HG03378 (cell line): ENCODE measurements around the gene SEZ6L2.
"Not testable (repeated sequence)": the region's sequence is repeated elsewhere in the genome, so short reads cannot be mapped to it uniquely, and the experiment has no call there.

Source experiments
- ATAC-seq: cut with Tn5 transposase; IDR thresholded peaks from one replicate; pipeline ENCODE4 v1.9.1; 2021; ENCODE audit warnings: mild to moderate bottlenecking, moderate library complexity; ENCODE audit not compliant: unreplicated experiment

SEZ6L2 gene

DNA sequence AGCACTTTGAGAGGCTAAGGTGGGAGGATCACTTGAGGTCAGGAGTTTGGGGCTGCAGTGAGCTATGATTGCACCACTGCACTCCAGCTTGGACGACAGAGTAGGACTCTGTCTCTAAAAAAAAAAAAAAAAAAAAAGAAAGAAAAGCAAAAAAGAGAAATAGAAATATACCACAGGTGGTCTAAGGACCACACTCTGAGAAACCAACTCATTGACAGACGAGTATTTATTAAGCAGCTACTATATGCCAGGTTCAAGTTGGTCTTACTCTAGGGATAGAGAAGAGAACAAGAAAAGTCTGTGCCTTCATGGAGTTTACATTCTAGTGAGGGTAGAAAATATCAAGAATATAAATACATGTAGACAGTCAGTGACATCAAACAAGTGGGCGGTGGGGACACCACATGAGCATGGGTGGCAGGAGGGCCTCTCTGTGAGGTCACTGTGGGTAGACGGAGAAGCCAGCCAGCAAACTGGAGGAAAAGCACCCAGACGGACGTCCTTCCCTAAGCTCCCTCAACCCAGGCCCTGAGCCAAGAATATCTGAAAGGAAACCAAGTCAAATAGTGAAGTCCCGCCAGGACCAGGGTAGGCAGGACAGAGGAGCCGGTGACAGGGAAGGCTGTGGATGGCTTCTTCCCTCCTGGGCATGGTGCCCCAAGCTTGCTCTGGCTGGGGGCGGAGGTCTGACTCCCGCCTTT, 41.1 kb downstream of the SEZ6L2 start:
- no peak for ATAC-seq

DNA sequence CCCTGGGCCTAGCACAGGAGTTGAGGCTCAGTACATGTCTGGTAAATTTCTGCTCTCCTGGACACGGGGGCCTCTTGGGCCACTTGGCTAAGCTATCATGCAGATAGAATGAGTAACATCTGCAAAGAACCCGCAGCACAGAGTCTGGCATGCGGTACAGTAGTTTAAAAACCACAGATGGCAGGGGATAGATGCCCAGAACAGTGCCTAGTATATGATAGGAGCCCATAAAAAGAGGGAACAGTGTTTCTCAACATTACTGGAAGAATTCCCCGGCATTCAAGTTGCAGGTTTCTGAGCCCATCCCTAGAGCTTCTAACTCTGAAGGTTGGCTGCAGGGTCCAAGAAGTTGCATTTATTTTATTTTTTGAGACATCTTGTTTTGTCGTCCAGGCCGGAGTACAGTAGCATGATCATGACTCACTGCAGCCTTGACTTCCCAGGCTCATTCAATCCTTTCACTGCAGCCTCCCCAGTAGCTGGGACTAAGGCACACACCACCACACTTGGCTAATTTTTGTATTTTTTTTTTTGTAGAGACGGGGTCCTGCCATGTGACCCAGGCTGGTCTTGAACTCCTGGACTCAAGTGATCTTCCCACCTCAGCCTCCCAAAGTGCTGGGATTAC, 42.1 kb downstream of the SEZ6L2 start:
- ATAC-seq = no peak

DNA sequence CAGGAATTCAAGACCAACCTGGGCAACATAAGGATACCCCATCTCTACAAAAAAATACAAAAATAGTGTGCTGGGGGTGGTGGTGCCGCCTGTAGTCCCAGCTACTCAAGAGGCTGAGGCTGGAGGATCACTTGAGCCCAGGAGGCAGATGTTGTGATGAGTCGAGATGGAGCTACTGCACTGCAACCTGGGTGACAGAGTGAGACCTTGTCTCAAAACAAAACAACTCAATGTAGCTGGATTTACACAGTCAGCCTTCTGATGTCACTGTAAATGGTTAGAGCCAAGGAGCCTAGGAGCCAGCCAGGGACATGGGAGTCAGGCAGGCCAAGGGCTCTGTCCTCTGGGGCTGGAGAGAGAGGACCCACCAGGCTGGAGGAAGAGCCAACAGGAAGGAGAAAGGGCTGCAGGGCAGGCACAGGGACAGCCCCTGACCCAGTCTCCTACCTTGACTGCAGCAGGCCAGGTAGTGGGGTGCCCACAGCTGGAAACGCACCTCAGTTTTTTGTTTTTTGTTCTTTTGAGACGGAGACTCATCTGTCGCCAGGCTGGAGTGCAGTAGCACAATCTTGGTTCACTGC, 44.7 kb downstream of the SEZ6L2 start:
- no peak for ATAC-seq

DNA sequence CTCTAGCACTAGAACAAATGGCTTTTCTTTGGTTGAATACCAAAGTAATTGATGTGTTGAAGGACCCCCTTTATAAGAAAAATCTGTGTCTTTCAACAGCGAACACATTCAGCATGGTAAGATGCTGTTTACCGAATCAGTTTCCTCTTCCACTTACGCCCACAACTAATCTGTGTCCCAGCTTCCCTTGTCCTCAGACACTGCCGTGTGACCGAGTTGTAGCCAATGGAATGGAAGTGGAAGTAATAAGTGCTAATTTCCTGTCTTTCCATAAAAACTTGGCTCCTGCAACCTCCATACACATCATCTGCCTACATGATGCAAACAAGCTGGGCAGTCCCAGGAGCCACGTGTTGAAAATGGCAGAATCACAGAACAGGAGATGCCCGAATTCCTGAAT, 46.7 kb downstream of the SEZ6L2 start:
- ATAC-seq = no peak

DNA sequence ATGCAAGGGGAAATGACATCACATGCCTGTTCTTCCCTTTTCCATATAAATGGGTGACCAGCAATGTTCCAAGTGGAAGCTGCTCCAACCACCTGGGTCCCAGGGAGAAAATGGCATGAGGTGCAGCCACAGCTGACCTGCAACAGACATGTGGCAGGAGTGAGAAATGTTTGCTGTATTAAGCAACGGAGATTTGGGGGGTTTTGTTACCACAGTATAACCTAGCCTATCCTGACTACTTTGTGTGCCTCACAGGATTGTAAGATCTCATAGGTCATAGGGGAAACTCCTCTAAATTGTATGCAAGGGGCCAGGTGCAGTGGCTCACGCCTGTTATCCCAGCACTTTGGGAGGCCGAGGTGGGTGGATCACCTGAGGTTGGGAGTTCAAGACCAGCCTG, 48.4 kb downstream of the SEZ6L2 start:
- ATAC-seq = no peak

DNA sequence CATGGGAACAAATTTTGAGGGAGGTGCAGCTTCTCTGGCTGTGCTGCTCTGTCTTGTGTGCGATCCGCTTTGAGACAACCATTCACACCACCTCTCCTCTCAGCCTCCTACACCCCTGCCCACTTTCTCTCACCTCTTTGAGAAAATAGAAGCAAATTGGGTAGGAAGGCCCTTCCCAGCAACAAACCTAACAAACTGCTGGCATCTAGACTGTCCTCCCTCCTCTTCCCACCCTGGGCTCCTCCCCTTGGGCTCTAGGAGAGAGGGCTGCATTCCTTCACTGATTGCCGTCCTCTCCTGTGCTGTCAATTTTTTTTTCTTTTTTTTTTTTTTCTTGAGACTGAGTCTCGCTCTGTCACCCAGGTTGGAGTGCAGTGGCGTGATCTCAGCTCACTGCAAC, 49.8 kb downstream of the SEZ6L2 start:
- ATAC-seq = no peak

DNA sequence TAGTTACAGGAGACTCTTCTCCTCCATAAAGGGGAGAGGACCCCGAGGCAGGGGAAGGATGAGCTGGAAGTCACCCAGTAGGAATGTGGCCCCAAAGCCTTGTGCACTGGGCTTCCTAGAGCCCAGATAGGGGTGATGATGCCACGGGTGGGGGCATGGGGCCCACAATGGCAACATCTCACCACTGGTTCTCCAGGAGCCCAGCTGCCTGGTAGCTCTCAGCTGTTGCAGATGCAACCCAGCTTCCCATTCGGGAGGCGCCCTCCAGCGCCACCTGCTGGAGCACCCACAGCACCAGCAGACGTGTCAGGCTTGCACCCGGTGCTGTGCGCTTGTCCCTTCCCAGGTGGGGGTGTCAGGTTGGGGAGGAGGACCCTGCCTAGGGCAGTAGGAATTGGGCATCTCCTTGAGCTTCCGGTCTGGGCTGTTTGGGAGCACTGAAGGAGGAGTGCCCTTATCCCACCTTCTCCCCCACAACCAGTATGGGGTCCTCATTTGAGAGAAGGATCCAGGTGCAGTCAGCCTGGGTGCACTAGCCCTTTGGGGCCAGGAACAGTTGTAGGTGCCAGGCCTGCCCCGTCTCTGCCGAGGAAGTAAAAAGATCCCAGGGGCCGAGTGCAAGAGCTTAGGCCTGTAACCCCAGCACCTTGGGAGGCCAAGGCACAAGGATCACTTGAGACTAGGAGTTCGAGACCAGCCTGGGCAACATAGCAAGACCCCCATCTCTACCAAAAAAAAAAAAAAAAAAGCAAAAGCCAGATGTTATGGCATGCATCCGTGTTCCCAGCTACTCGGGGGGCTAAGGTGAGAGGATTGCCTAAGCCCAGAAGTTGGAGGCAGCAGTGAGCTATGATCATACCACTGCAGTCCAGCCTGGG, 50.7 kb downstream of the SEZ6L2 start:
- no peak for ATAC-seq

DNA sequence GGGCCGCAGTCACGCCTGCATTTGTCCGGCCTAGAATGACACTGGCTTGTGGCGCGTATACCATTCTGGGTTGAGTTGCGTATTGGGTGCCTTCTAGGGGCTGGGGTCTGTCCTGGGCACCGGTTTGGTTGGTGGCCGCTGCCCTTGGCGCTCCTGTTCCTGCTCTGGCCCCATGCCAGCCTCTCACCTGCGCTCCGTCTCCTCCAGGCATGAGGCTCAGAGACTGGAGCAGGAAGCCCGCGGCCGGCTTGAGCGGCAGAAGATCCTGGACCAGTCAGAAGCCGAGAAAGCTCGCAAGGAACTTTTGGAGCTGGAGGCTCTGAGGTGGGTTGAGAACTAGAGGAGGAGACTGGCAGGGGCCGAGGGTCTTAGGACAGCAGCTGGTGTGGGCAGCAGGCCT, 53.7 kb downstream of the SEZ6L2 start:
- no peak for ATAC-seq

DNA sequence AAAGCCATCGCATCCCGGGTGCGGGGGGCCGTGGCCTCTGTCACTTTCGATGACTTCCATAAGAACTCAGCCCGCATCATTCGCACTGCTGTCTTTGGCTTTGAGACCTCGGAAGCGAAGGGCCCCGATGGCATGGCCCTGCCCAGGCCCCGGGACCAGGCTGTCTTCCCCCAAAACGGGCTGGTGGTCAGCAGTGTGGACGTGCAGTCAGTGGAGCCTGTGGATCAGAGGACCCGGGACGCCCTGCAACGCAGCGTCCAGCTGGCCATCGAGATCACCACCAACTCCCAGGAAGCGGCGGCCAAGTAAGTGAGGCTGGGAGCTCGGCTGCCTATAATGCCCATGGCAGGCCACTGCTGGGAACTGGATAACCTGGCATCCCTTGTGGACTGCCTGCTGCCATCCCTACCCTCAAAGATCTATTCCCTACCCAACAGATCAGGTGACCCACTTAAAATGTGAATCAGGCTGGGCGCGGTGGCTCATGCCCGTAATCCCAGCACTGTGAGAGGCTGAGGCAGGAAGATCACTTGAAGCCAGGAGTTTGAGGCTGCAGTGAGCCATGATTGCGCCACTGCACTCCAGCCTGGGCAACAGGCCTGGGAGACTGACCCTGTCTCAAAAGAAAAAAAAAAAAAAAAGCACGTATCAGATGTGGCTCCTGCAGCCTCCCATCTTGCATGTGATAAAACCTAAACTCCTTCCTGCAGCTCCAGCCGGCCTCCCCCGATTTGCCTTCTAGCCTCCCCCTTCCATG, 54.6 kb downstream of the SEZ6L2 start:
- no peak for ATAC-seq

DNA sequence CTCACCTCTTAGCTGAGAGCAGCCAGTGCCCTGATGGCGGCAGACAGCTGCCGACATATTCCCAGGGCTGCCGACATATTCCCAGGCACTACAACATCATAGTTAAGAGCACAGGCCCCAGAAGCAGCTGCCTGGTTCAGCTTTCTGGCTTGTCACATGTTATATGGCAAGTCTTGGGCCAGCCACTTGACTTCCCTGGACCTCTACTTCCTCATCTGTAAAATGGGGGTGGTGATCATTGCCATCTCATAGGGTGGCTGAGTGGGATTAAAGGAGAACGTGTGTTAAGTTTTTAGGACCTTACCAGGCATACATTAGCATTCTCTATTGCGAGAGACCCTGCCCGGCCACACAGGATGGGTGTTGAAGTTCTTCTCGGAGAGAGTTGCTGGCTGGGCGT, 55.4 kb downstream of the SEZ6L2 start:
- ATAC-seq = no peak

DNA sequence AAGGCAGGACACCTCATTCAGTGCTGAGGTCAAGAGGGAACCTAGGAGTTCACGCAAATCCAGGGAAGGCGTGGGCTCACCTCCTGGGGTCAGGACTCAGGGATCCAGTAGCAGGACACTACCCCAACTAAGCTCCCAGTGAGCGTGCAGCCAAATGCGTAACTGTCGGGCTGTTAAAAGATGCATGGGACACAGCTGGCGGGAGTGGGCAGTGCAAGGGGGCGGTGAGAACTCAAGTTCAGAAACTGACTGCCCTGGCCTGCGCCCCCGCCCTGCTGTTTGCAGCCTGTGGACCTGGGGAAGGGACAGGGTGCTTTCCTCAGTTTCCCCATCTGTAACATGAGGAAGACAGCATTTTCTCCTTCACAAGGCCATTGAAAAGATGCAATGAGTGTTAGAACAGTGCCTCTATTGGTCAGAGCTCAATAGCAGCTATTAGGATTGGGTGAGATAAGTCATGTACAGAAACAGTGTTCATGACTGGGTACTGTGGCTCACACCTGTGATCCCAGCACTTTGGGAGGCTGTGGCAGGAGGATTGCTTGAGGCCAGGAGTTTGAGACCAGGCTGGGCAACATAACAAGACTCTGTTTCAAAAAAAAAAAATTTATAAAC, 56.5 kb downstream of the SEZ6L2 start:
- no peak for ATAC-seq

DNA sequence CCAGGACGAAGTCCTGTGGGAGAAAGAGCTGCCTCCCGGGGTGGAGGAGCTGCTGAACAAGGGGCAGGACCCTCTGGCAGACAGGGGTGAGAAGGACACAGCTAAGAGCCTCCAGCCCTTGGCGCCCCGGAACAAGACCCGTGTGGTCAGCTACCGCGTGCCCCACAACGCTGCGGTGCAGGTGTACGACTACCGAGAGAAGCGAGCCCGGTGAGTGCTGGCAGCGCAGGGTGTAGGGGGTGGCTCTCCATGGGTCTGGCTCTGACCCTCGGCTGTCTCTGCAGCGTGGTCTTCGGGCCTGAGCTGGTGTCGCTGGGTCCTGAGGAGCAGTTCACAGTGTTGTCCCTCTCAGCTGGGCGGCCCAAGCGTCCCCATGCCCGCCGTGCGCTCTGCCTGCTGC, 57.7 kb downstream of the SEZ6L2 start:
- no peak for ATAC-seq

DNA sequence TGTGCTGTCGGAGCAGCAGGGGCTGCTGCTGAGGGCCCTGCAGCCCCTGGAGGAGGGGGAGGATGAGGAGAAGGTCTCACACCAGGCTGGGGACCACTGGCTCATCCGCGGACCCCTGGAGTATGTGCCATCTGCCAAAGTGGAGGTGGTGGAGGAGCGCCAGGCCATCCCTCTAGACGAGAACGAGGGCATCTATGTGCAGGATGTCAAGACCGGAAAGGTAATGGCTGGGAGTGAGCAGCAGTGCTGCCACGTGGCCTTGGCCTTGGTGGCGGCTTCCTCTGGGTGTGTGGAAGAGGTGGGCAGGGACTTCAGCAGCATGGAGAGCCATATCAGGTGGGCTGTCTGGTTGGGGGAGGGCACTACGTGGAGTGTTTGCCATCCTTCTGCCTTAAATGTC, 59.1 kb downstream of the SEZ6L2 start:
- ATAC-seq = no peak

DNA sequence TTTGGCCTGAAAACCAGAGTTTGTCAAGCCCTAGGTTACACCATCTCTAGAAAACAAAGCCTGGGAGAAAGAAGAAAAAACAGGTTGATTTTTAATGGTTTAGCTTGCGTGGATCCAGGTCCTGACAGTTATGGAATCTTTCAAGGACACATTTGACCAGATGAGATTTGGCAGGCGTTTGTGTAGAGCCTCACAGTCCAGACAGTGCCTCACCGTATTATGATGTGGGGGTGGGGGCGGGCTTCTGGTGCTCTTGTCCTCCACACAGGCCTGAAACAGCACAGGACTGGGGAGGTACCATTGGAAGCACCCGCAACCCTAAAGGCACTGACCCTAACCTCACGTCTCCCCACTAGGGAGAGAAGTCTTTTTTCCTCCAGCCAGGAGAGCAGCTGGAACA, 59.5 kb downstream of the SEZ6L2 start:
- ATAC-seq = no peak

DNA sequence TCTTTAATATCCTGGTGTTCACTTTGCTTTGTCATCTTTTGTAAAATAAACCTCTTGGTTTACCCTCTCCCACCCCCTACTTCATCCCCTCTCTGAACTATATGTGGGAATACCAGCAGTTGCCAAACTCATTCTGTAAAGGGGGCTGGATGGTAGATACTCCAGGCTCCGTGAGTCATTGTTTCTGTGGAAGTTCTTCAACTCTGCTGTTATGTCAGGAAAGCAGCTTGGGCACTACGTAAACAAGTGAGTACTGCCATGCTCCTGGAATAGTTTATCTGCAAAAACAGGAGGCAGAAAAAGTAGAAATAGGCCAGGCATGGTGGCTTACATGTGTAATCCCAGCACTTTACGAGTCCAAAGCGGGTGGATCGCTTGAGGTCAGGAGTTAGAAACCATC, 61.5 kb downstream of the SEZ6L2 start:
- no peak for ATAC-seq

DNA sequence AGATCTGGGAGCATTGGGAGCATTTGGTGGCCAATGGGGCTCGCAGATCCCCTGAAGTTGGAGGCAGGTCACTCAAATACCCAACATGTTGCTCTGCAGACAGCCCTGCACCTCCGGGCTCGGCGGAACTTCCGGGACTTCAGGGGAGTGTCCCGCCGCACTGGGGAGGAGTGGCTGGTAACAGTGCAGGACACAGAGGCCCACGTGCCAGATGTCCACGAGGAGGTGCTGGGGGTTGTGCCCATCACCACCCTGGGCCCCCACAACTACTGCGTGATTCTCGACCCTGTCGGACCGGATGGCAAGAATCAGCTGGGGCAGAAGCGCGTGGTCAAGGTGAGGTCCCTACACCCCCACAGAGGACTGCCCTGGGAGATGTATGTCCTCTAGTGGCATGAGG, 62.7 kb downstream of the SEZ6L2 start:
- ATAC-seq = no peak

DNA sequence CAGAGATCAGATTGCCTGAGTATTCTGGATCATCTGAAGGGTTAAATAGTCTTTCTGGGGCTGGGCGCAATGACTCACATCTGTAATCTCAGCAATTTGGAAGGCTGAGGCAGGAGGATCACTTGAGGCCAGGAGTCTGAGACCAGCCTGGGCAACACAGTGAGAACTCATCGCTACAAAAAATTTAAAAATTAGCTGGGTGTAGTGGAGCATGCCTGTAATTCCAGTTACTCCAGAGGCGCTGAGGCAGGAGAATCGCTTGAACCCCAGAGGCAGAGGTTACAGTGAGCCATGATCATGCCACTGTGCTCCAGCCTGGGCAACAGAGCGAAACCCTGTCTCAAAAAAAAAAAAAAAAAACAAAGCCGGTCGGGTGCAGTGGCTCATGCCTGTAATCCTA, 63.4 kb downstream of the SEZ6L2 start:
- ATAC-seq = no peak

DNA sequence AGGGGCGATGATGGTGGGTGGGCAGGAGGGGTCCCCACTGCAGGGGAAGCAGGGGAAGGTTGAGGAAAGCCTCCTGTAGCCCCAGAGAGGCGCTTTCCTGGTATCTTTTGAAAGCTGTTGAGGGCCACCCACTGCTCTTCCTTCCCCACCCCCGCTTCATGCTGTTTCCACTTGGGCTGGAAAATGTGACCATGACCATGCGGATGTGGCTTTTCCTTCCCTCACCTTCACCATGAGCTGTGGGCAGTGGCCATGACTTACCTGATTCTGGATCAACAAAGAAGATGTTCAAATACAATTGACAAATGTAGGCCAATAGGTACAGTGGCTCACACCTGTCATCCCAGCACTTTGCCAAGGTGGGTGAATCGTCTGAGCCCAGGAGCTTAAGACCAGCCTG, 65.3 kb downstream of the SEZ6L2 start:
- no peak for ATAC-seq

DNA sequence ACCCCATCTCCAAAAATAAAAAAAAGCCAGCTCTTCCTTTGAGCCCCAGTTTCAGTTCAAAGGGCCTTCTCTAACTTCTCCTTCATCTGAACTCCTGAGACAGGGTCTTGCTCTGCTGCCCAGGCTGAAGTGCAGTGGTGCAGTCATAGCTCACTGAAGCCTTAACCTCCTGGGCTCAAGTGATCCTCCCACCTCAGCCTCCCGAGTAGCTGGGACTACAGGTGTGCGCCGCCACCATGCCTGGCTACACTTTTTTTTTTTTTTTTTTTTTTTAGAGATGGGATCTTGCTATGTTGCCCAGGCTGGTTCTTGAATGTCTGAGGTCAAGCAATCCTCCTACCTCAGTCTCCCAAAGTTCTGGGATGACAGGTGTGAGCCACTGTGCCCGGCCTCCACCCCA, 66.1 kb downstream of the SEZ6L2 start:
- ATAC-seq = not testable (repeated sequence)

DNA sequence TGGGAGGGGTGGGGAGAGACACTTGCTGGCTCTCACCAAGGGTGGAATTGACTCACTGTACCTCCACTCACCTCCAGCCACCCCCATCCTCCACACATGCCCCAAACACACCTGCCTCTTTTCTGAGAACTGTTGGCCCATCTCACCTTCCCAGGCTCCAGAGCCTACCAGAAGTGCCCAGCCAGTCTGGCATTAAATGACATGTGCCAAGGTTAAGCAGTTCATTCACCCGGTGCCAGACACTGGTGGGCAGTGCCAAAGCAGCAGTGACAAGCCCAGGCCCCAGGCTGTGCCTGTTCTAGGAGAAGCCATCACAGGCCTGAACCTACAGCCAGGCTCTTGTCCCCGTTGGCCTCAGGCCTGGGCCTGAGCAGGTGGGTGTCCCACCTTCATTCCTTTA, 67.9 kb downstream of the SEZ6L2 start:
- ATAC-seq = no peak

DNA sequence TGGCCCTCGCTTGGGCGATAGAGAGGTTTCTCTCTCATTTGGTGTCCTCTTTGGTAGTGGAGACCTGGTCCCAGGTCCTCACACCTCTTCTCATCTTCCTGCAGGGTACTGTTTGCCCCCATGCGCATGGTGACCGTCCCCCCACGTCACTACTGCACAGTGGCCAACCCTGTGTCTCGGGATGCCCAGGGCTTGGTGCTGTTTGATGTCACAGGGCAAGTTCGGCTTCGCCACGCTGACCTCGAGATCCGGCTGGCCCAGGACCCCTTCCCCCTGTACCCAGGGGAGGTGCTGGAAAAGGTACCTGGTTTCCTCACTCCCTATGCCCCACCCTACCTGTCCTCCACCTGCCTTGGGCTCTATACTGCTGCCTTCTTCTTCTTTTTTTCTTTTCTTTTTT, 68.6 kb downstream of the SEZ6L2 start:
- ATAC-seq = no peak
